Kidney epithelial cell (primary cell): ENCODE data around the gene KLHDC9. TPM values are rescaled to one million over a fixed set of nuclear protein-coding genes. Genes with fewer than 3 reads are reported as not detected.

Source experiments
- DNase-seq: peaks from one replicate; pipeline ENCODE4 v3.0.0-alpha.2; 2010; ENCODE audit warnings: low read depth
- H3K27me3 ChIP-seq: 2 replicates; pipeline ENCODE4 v1.6.0; 2011; ENCODE audit warnings: low read length; ENCODE audit not compliant: control insufficient read depth, insufficient read depth
- H3K36me3 ChIP-seq: 2 replicates; pipeline ENCODE4 v1.5.1; 2011; ENCODE audit warnings: low read length; ENCODE audit not compliant: control insufficient read depth, insufficient read depth
- H3K4me3 ChIP-seq: 2 replicates; pipeline ENCODE4 v1.5.1; 2011; ENCODE audit warnings: low read depth, mild to moderate bottlenecking, control low read depth, low read length
- total RNA-seq: library from RNA; depleted of rRNA; stranded (reverse); fragments of >200 nt; gene quantifications from 2 replicates; pipeline ENCODE4 v1.2.3, GENCODE V29; 2015
- TF ChIP-seq, protein P1 (sequence below): IDR thresholded peaks from 2 replicates; pipeline ENCODE4 v1.5.1; 2011; ENCODE audit warnings: mild to moderate bottlenecking, moderate library complexity, low read length, control low read depth, inconsistent platforms; ENCODE audit not compliant: insufficient read depth, poor library complexity, severe bottlenecking

Gene KLHDC9, protein sequence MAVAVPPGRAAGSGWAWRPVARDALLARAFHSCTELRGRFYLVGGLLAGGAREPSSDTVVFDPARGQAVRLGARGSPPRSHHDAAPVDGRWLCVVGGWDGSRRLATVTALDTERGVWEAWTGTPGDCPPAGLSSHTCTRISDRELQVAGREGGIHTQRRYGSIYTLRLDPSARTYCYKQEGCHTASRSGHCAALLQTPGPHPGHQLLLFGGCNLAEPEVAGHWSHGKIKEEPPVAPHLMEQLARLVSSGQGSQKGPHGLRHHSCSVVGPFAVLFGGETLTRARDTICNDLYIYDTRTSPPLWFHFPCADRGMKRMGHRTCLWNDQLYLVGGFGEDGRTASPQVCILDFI
- 2.9 and 3.1 TPM in 2 replicates for total RNA-seq

DNA sequence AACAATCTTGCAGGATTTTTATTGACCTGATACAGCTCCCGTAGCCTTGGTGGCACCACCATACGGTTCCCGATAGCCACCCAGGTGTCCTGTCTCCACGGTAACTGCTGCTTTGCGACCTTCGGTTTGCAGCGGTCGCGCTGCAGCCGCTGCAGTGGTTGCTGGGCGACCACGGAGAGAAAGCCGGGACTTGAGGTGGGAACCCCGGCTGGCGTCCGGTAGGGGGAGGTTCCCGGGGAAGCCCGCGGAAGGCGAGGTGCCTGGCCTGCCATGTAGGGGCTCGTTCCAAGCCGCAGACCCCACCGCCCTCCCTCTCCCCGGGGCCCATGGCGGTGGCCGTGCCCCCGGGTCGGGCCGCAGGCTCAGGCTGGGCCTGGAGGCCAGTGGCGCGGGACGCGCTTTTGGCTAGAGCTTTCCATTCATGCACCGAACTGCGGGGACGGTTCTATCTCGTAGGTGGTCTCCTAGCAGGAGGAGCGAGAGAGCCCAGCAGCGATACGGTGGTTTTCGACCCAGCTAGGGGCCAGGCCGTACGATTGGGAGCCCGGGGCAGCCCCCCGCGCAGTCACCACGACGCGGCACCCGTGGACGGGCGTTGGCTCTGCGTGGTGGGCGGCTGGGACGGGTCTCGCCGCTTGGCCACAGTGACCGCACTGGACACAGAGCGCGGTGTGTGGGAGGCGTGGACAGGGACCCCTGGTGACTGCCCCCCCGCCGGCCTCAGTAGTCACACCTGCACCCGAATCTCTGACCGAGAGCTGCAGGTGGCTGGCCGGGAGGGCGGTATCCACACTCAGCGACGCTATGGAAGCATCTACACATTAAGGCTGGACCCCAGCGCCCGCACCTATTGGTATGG, at the start of gene KLHDC9:
TSS of gene KLHDC9 (plus strand) at position 152 of the 859 bp plus-strand sequence. CDS start at position 327, 175 bp downstream.
- H3K27me3 ChIP-seq, result no peaks in the 10 kb centered on the region
- DNase-seq, result peak; percentile 79
- TF ChIP-seq, protein P1, sequence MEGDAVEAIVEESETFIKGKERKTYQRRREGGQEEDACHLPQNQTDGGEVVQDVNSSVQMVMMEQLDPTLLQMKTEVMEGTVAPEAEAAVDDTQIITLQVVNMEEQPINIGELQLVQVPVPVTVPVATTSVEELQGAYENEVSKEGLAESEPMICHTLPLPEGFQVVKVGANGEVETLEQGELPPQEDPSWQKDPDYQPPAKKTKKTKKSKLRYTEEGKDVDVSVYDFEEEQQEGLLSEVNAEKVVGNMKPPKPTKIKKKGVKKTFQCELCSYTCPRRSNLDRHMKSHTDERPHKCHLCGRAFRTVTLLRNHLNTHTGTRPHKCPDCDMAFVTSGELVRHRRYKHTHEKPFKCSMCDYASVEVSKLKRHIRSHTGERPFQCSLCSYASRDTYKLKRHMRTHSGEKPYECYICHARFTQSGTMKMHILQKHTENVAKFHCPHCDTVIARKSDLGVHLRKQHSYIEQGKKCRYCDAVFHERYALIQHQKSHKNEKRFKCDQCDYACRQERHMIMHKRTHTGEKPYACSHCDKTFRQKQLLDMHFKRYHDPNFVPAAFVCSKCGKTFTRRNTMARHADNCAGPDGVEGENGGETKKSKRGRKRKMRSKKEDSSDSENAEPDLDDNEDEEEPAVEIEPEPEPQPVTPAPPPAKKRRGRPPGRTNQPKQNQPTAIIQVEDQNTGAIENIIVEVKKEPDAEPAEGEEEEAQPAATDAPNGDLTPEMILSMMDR, result peak; percentile 18
- H3K4me3 ChIP-seq, result peak within 1 kb of the TSS; percentile 86
- H3K36me3 ChIP-seq, result no peaks in the 10 kb centered on the region

DNA sequence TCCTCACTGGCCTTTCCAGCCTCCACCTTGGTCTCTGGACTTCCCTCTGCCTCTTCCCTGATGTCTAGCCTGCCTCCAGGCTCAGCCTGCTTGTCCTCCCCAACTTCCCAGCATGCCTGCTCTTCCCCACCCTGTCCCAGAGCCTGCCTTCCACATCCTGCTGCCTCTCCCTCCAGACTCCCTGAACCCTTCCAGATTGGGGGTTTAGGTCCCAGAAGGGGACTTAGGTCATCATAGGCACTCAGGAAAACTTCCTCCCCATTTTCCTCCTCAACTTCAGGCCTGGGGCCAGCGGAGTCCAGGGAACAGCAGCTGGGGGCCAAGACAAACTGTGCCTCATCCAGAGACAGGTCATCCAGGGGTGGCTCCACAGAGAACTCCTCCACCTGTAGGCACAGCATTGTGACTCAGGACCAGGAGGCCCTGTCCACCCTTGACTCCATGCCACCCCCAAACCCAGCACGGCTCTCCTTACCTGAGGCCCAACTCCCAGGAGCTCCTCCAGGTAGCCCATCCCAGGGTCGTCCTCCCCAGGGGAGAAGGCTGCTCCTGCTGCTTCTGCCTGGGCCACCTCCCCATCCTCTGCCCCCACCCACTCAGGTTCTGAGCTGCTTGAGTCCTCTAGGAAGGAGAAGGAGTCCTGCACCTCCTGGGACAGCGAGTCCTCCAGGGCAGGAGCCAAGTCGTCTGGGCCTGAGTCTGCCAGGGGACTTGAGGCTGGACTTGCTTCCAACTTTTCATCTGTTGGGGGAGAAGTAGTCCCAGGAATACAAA, 49.0 kb upstream of the KLHDC9 start:
- no peak for DNase-seq
- Histone ChIP-seq H3K4me3 (no peak overlapping the region), H3K36me3 (no peaks in the 10 kb centered on the region), H3K27me3 (no peaks in the 10 kb centered on the region)
- TF ChIP-seq, protein P1, result no peak

DNA sequence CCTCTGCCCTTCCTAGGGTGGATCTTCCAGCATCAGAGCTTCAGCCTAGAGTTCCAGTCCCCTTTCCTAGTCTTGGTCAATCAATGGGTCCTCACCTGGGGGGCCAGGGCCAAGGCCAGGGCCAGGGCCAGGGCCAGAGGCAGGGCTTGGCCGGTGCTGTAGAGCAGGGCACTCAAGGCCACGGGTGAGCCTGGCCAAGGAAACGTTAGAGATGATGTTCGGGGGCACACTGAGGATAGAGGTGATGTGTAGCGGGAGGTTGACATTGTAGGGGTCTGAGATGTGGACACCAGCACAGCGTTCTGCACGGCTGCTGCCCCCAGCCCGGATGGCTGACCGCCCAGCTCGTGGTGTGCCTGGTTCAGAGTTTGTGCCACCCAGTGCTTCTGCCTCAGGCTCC, 46.9 kb upstream of the KLHDC9 start:
- no peak for DNase-seq
- Histone ChIP-seq H3K27me3 (no peaks in the 10 kb centered on the region), H3K4me3 (no peak overlapping the region), H3K36me3 (no peaks in the 10 kb centered on the region)
- TF ChIP-seq, protein P1, result no peak

DNA sequence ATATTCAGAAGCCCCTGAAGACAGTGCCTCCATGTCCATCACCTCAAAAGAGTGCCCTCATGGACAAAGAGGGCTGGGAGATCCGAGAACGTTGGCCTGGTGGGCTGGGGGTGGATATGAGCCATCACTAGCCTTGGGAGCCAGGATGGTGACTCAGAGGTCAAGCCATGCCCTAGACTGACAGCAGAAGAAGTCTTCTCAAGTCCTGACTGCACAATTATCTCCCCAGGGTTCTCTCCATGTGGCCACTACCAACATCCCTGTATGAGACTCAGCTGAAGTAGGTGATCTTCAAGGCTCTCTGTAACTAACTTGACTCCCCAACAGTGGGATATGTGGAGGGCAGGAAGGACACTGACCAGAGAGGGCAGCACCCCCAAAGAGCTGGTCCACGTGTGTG, 45.3 kb upstream of the KLHDC9 start:
- no peak for DNase-seq
- no peak overlapping the region for H3K4me3 ChIP-seq
- H3K36me3 ChIP-seq, result no peaks in the 10 kb centered on the region
- H3K27me3 ChIP-seq, result no peaks in the 10 kb centered on the region
- TF ChIP-seq, protein P1, result no peak

DNA sequence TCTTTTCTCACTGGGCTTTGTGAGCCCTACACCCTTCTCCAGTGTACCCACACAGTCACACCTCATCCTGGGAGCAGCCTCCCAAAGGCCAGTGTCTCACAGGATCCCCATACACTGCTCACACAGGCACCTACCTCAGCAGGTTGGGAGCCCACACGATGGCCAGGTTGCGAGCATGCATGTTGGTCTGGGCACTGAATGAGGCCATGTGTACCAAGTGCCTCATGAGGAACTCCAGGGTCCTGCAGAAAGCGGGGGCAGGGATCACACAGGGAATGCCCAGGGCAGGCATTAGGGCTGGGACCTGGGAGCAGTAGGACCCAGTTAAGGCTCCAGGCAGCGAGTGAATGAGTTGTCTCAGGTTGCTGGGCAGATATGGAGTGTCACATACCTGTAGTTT, 43.9 kb upstream of the KLHDC9 start:
- Histone ChIP-seq H3K27me3 (no peaks in the 10 kb centered on the region), H3K4me3 (no peak overlapping the region), H3K36me3 (no peaks in the 10 kb centered on the region)
- TF ChIP-seq, protein P1, result no peak
- DNase-seq, result no peak
